AG04450 (cell line): ENCODE results near the gene ISLR2. TPM values are rescaled to one million over a fixed set of nuclear protein-coding genes. Genes with fewer than 3 reads are reported as not detected.

Source experiments
- CTCF ChIA-PET: fragments of 300-600, 350-600 bp; formaldehyde crosslinking; extraction: SDS; loops from one replicate; lab custom pipeline; 2022; ENCODE audit warnings: antibody characterized with exemption, inconsistent platforms; lab: Charles Lee
- POLR2A ChIA-PET: fragments of 350-600 bp; formaldehyde crosslinking; extraction: SDS; loops from one replicate; lab custom pipeline; 2021; ENCODE audit warnings: antibody characterized with exemption, inconsistent platforms; lab: Yijun Ruan, JAX
- DNase-seq: peaks from one replicate; pipeline ENCODE4 v3.0.0-alpha.2; 2011; ENCODE audit warnings: low read depth, low spot score
- H3K27ac ChIP-seq: one replicate; pipeline ENCODE4 v1.5.1; 2012; ENCODE audit warnings: low read depth, low read length, control low read depth
- H3K27me3 ChIP-seq: one replicate; pipeline ENCODE4 v1.6.0; 2012; ENCODE audit warnings: low read length; ENCODE audit not compliant: control insufficient read depth, insufficient read depth
- H3K4me3 ChIP-seq: 2 replicates; pipeline ENCODE4 v1.5.1; 2011; ENCODE audit warnings: mild to moderate bottlenecking, low read depth, low read length, control low read depth
- H3K9me3 ChIP-seq: 2 replicates; pipeline ENCODE4 v1.5.1; 2012; ENCODE audit warnings: low read length; ENCODE audit not compliant: control insufficient read depth, insufficient read depth
- CTCF ChIP-seq: IDR thresholded peaks from 2 replicates; pipeline ENCODE4 v1.5.1; 2011; ENCODE audit warnings: low read depth, low read length, control low read depth, inconsistent platforms
- polyA plus RNA-seq: library from polyadenylated mRNA; depleted of rRNA; stranded (reverse); fragments of >200 nt; gene quantifications from 2 replicates; pipeline ENCODE4 v1.2.3, GENCODE V29; 2011

The ISLR2 gene
- polyA plus RNA-seq, 1 experiment: not detected

GRCh38 chr15:74136814-74137536 lies 6.6 kb downstream of the ISLR2 start:
- ChIA-PET POLR2A (no interaction called here), CTCF (interaction anchor here (0.6 kb wide), 1 partner anchor 159 kb away, joined by 3 read pairs; no protein-coding TSS in a partner anchor)
- H3K9me3 ChIP-seq: peaks cover 29% of the 10 kb centered on the region
- no peak for DNase-seq
- no peak for TF ChIP-seq CTCF
- H3K27ac ChIP-seq: peak overlapping the region; percentile 11
- H3K27me3 ChIP-seq: peaks cover 84% of the 10 kb centered on the region
- no peak overlapping the region for H3K4me3 ChIP-seq

- no peak for DNase-seq
- Histone ChIP-seq H3K27ac (no peak overlapping the region), H3K9me3 (peaks cover 28% of the 10 kb centered on the region), H3K27me3 (peaks cover 83% of the 10 kb centered on the region), H3K4me3 (no peak overlapping the region)
- no peak for TF ChIP-seq CTCF
- ChIA-PET CTCF (interaction anchor here (0.6 to 0.7 kb wide), 2 partner anchors 159 to 164 kb away, joined by 3 to 4 read pairs; no protein-coding TSS in a partner anchor), POLR2A (no interaction called here)
Observed at GRCh38 chr15:74137537-74137894, 7.1 kb downstream of the ISLR2 start.

- H3K4me3 ChIP-seq: no peak overlapping the region
- no peak for TF ChIP-seq CTCF
- ChIA-PET POLR2A (no interaction called here), CTCF (interaction anchor here (1.1 to 1.6 kb wide), 2 partner anchors 13 to 183 kb away, joined by 3 to 5 read pairs; no protein-coding TSS in a partner anchor)
- no peak overlapping the region for H3K27ac ChIP-seq
- peaks cover 17% of the 10 kb centered on the region for H3K9me3 ChIP-seq
- H3K27me3 ChIP-seq: peaks cover 74% of the 10 kb centered on the region
- DNase-seq: no peak
Observed at GRCh38 chr15:74138642-74139041, 8.3 kb downstream of the ISLR2 start.

- no peak for DNase-seq
- ChIA-PET CTCF (interaction anchor here (2.0 kb wide), 1 partner anchor 180 kb away, joined by 4 read pairs; no protein-coding TSS in a partner anchor), POLR2A (no interaction called here)
- Histone ChIP-seq H3K27ac (no peak overlapping the region), H3K27me3 (peaks cover 56% of the 10 kb centered on the region), H3K9me3 (no peaks in the 10 kb centered on the region), H3K4me3 (no peak overlapping the region)
- no peak for TF ChIP-seq CTCF
Observed at GRCh38 chr15:74141591-74141990, 11.2 kb downstream of the ISLR2 start.

- TF ChIP-seq CTCF: no peak
- POLR2A ChIA-PET: no interaction called here
- no peak overlapping the region for H3K4me3 ChIP-seq
- CTCF ChIA-PET: interaction anchor here (0.7 kb wide), 1 partner anchor 28 kb away, joined by 3 read pairs; no protein-coding TSS in a partner anchor
- no peak for DNase-seq
- no peaks in the 10 kb centered on the region for H3K9me3 ChIP-seq
- H3K27me3 ChIP-seq: peaks cover 49% of the 10 kb centered on the region
- no peak overlapping the region for H3K27ac ChIP-seq
Observed at GRCh38 chr15:74144153-74144775, 13.9 kb downstream of the ISLR2 start.
